Activated CD8-positive, alpha-beta memory T cell treated with anti-CD3 and anti-CD28 coated beads, Interleukin-2, amount 50 U/mL, for 24 hours (primary cell): ENCODE measurements around the gene KDM2B.

Experiments used
- DNase-seq: peaks from one replicate; pipeline ENCODE4 v3.0.0-alpha.2; 2020; ENCODE audit errors: extremely low read depth

KDM2B gene

GRCh38 chr12:121461048-121461447 is 119.8 kb downstream of the KDM2B start:
- DNase-seq, result no peak

GRCh38 chr12:121456551-121456950 is 124.3 kb downstream of the KDM2B start:
- no peak for DNase-seq

- no peak for DNase-seq
Measured at GRCh38 chr12:121455766-121456420, 124.9 kb downstream of the KDM2B start.

- no peak for DNase-seq
Measured at GRCh38 chr12:121454921-121455320, 125.9 kb downstream of the KDM2B start.

- no peak for DNase-seq
Measured at GRCh38 chr12:121453629-121454028, 127.2 kb downstream of the KDM2B start.

GRCh38 chr12:121452985-121453360 is 127.8 kb downstream of the KDM2B start:
- no peak for DNase-seq

- no peak for DNase-seq
Measured at GRCh38 chr12:121452340-121452984, 128.4 kb downstream of the KDM2B start.

- no peak for DNase-seq
Measured at GRCh38 chr12:121451961-121452339, 128.9 kb downstream of the KDM2B start.

- no peak for DNase-seq
Measured at GRCh38 chr12:121448771-121449315, 132.0 kb downstream of the KDM2B start.

- no peak for DNase-seq
Measured at GRCh38 chr12:121446750-121447149, 134.1 kb downstream of the KDM2B start.

- no peak for DNase-seq
Measured at GRCh38 chr12:121444842-121445202, 136.0 kb downstream of the KDM2B start.

- no peak for DNase-seq
Measured at GRCh38 chr12:121443911-121444841, 136.6 kb downstream of the KDM2B start.

GRCh38 chr12:121443193-121443870 is 137.5 kb downstream of the KDM2B start:
- peak; percentile 40 for DNase-seq

GRCh38 chr12:121442028-121442948 is 138.5 kb downstream of the KDM2B start:
- DNase-seq, result no peak

GRCh38 chr12:121441555-121441954 is 139.3 kb downstream of the KDM2B start:
- no peak for DNase-seq

GRCh38 chr12:121440768-121441167 is 140.1 kb downstream of the KDM2B start:
- DNase-seq, result no peak

- DNase-seq, result no peak
Measured at GRCh38 chr12:121439715-121440114, 141.1 kb downstream of the KDM2B start.

GRCh38 chr12:121438905-121439304 is 141.9 kb downstream of the KDM2B start:
- no peak for DNase-seq

- no peak for DNase-seq
Measured at GRCh38 chr12:121436706-121437105, 144.1 kb downstream of the KDM2B start.

- no peak for DNase-seq
Measured at GRCh38 chr12:121432740-121433480, 147.9 kb downstream of the KDM2B start.
